ENCODE results near the gene SIX3. TPM values are rescaled to one million over a fixed set of nuclear protein-coding genes. Genes with fewer than 3 reads are reported as not detected.

The SIX3 gene
- total RNA-seq, 2 donors from 2014 or later = 1.9 to 5.7 TPM

DNA sequence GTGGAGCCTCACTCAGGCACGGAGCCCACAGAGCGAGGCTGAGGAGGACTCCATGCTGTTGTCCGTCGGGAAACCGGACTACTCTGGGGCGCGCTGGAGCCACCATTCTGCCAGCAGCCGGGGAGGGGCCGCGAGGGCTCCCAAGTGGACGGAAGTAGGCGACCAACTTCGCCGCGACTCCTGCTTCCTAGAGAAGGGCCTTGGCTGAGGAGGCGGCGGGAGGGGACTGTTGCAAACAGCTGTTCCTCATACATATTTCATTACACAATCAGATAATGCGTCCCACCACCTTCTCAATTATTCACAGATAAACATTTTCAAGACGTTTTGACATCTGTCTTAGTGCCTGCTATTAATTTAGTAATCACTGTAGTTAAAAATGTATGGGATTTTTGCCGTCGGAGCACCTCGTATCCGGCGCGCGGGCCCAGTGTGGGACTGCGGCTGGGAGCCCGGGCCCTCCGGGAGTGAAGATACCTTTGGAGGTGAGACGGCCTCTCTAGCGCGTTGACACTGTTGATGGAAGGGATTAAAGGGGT, 11.7 kb upstream of the SIX3 start:
- peaks cover 93% of the 10 kb centered on the region for H3K27me3 Mint-ChIP-seq (ENCODE audit: insufficient read depth)
- no peak overlapping the region for H3K27ac ChIP-seq (ENCODE audit: low read depth, low read length)
- H3K4me3 Mint-ChIP-seq = peak overlapping the region; percentile 47
- no peak overlapping the region for H3K9ac ChIP-seq (ENCODE audit: extremely low read depth, low read length, poor library complexity, severe bottlenecking)
- peak; percentile 88 for DNase-seq
- H3K27me3 ChIP-seq (ENCODE audit: control insufficient read depth, insufficient read depth, low read length, poor library complexity, severe bottlenecking) = peaks cover 100% of the 10 kb centered on the region
- peaks cover 17% of the 10 kb centered on the region for H3K4me1 ChIP-seq (ENCODE audit: control insufficient read depth, insufficient read depth, low read length)
- no peaks in the 10 kb centered on the region for H3K9me3 ChIP-seq (ENCODE audit: control insufficient read depth, low read length)
- H3K36me3 ChIP-seq (ENCODE audit: control insufficient read depth, insufficient read depth, low read length) = no peaks in the 10 kb centered on the region
- peak overlapping the region; percentile 45 for H3K27ac Mint-ChIP-seq
- H3K4me3 ChIP-seq (ENCODE audit: low read length) = no peak overlapping the region
- H3K9me3 Mint-ChIP-seq = no peaks in the 10 kb centered on the region
- no peaks in the 10 kb centered on the region for H3K36me3 Mint-ChIP-seq (ENCODE audit: low read depth)
- TF ChIP-seq, protein P1, sequence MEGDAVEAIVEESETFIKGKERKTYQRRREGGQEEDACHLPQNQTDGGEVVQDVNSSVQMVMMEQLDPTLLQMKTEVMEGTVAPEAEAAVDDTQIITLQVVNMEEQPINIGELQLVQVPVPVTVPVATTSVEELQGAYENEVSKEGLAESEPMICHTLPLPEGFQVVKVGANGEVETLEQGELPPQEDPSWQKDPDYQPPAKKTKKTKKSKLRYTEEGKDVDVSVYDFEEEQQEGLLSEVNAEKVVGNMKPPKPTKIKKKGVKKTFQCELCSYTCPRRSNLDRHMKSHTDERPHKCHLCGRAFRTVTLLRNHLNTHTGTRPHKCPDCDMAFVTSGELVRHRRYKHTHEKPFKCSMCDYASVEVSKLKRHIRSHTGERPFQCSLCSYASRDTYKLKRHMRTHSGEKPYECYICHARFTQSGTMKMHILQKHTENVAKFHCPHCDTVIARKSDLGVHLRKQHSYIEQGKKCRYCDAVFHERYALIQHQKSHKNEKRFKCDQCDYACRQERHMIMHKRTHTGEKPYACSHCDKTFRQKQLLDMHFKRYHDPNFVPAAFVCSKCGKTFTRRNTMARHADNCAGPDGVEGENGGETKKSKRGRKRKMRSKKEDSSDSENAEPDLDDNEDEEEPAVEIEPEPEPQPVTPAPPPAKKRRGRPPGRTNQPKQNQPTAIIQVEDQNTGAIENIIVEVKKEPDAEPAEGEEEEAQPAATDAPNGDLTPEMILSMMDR (conservative IDR thresholded peaks at IDR 0.05) = no peak
- 7 to 11% methylated on average over 10 to 32 of the region's 32 CpGs for WGBS, 2 experiments (ENCODE audit: insufficient coverage in 1 of 2, insufficient read length in 1 of 2)
- peaks cover 46% of the 10 kb centered on the region for H3K4me1 Mint-ChIP-seq

DNA sequence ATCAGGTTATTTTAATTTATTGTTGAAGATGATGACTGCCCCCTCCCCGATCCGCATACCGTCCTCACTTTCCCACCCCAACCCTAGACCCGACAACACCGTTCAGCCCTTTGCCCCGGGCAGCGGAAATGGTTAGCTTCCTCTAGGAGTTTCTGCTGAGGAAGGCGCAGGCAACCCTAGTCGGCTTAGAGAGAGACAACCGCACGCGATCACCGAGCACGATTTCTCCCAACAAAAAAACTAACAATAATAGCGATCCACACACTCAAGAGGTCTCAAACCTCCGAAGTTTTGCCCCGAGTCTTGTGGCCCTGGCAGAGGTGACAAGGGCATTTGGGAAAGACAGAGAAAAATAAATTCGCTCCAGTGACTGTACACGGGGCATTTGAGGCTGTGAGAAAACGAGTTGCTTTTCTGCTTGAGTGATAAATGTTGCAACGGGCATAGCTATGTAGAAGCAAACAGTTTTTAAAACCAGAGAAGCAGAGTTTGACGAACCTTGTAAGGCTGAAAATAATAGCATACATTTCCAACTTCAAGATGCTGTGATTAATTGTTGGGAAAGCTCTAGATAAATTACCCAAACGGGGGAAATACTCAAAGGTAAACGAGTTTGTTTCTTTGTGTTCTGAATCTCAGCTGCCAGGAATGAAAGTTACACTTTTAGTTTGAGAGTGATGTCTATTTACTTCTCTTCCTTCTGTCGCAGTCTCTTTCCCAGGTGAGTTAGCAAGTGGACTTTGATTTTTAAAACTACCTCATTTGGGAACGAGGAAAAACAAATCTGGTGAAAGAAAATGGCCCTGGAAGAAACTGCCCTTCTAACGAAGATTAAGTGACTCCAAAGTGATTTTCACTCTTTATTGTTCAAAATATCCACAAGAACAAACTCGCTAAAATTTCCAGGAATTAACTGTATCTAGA, 11.0 kb upstream of the SIX3 start:
- WGBS, 2 experiments (ENCODE audit: insufficient coverage in 1 of 2, insufficient read length in 1 of 2) = 4 to 6% methylated on average over 15 to 28 of the region's 28 CpGs
- no peaks in the 10 kb centered on the region for H3K9me3 Mint-ChIP-seq
- H3K4me1 Mint-ChIP-seq = peaks cover 39% of the 10 kb centered on the region
- Histone ChIP-seq H3K4me1 (ENCODE audit: control insufficient read depth, insufficient read depth, low read length) (peaks cover 10% of the 10 kb centered on the region), H3K9me3 (ENCODE audit: control insufficient read depth, low read length) (no peaks in the 10 kb centered on the region), H3K27ac (ENCODE audit: low read depth, low read length) (no peak overlapping the region), H3K36me3 (ENCODE audit: control insufficient read depth, insufficient read depth, low read length) (no peaks in the 10 kb centered on the region), H3K4me3 (ENCODE audit: low read length) (no peak overlapping the region), H3K27me3 (ENCODE audit: control insufficient read depth, insufficient read depth, low read length, poor library complexity, severe bottlenecking) (peaks cover 100% of the 10 kb centered on the region), H3K9ac (ENCODE audit: extremely low read depth, low read length, poor library complexity, severe bottlenecking) (no peak overlapping the region)
- TF ChIP-seq, protein P1 (conservative IDR thresholded peaks at IDR 0.05) = no peak
- peak; percentile 84 for DNase-seq
- H3K4me3 Mint-ChIP-seq = peak overlapping the region; percentile 47
- H3K36me3 Mint-ChIP-seq (ENCODE audit: low read depth) = no peaks in the 10 kb centered on the region
- peaks cover 93% of the 10 kb centered on the region for H3K27me3 Mint-ChIP-seq (ENCODE audit: insufficient read depth)
- H3K27ac Mint-ChIP-seq = peak overlapping the region; percentile 45

GRCh38 chr2:44931198-44931780, 10.2 kb upstream of the SIX3 start:
- no peak overlapping the region for H3K27ac ChIP-seq (ENCODE audit: low read depth, low read length)
- WGBS, 2 experiments (ENCODE audit: insufficient coverage in 1 of 2, insufficient read length in 1 of 2) = 42 to 43% methylated on average over 5 to 10 of the region's 10 CpGs
- Mint-ChIP-seq H3K4me1 (peaks cover 35% of the 10 kb centered on the region), H3K9me3 (no peaks in the 10 kb centered on the region), H3K27ac (no peak overlapping the region), H3K27me3 (ENCODE audit: insufficient read depth) (peaks cover 93% of the 10 kb centered on the region), H3K36me3 (ENCODE audit: low read depth) (no peaks in the 10 kb centered on the region), H3K4me3 (no peak overlapping the region)
- H3K4me3 ChIP-seq (ENCODE audit: low read length) = no peak overlapping the region
- H3K9me3 ChIP-seq (ENCODE audit: control insufficient read depth, low read length) = no peaks in the 10 kb centered on the region
- no peak overlapping the region for H3K9ac ChIP-seq (ENCODE audit: extremely low read depth, low read length, poor library complexity, severe bottlenecking)
- H3K4me1 ChIP-seq (ENCODE audit: control insufficient read depth, insufficient read depth, low read length) = peaks cover 4% of the 10 kb centered on the region
- no peaks in the 10 kb centered on the region for H3K36me3 ChIP-seq (ENCODE audit: control insufficient read depth, insufficient read depth, low read length)
- peak; percentile 59 for DNase-seq
- TF ChIP-seq, protein P1 (conservative IDR thresholded peaks at IDR 0.05) = no peak
- peaks cover 100% of the 10 kb centered on the region for H3K27me3 ChIP-seq (ENCODE audit: control insufficient read depth, insufficient read depth, low read length, poor library complexity, severe bottlenecking)

Data from endodermal cell (in vitro differentiated cells).